ENCODE results near the gene AGO1. TPM values are rescaled to one million over a fixed set of nuclear protein-coding genes. Genes with fewer than 3 reads are reported as not detected.
A peak's percentile ranks its signal among the peaks of the same experiment; 100 is the strongest.
"Not testable (repeated sequence)": the region's sequence is repeated elsewhere in the genome, so short reads cannot be mapped to it uniquely, and the experiment has no call there.

AGO1 gene
- total RNA-seq, 2 experiments from 2014 or later = 33.0 to 34.2 TPM

DNA sequence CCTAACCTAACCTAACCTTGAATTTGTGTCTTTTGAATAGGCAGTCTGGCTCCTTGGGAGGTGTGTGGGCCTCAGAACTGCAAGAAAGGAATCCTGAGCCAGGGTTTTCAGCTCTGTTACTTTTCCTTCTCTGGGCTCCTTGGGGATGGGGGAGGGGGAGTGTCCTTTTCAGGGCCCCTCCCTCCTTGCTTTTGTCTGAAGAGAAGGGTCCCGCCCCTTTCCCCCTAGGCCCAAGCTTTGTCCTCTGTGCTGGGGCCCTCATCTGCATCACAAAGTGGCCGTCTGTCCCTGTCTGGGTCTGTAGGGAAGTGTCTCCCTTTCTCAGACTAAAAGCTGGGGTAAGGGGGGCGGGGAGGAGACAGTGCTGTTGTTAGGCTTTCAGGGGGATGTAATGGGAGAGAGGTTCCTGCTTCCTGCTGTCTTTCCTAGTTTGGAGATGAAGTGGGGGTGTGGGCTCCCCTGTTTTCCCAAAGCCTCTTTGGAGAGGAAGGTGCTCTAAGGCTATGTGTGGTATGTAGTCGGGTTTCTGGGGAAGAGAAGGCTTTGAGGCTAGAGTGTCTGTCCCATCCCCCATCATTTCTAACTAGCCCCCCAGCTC, 3.1 kb downstream of the AGO1 start:
- Mint-ChIP-seq H3K4me3 (no peak overlapping the region), H3K27ac (peak overlapping the region; percentile 14), H3K27me3 (no peaks in the 10 kb centered on the region), H3K36me3 (ENCODE audit: low read depth) (peaks cover 9% of the 10 kb centered on the region), H3K4me1 (ENCODE audit: low read depth) (peaks cover 43% of the 10 kb centered on the region), H3K9me3 (no peaks in the 10 kb centered on the region)
- TF ChIP-seq, protein P1, sequence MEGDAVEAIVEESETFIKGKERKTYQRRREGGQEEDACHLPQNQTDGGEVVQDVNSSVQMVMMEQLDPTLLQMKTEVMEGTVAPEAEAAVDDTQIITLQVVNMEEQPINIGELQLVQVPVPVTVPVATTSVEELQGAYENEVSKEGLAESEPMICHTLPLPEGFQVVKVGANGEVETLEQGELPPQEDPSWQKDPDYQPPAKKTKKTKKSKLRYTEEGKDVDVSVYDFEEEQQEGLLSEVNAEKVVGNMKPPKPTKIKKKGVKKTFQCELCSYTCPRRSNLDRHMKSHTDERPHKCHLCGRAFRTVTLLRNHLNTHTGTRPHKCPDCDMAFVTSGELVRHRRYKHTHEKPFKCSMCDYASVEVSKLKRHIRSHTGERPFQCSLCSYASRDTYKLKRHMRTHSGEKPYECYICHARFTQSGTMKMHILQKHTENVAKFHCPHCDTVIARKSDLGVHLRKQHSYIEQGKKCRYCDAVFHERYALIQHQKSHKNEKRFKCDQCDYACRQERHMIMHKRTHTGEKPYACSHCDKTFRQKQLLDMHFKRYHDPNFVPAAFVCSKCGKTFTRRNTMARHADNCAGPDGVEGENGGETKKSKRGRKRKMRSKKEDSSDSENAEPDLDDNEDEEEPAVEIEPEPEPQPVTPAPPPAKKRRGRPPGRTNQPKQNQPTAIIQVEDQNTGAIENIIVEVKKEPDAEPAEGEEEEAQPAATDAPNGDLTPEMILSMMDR (IDR thresholded peaks at IDR 0.05) = no peak
- intact Hi-C loops (cut with micrococcal nuclease) = no loop called here
- no peak for ATAC-seq
- ChIA-PET CTCF (no interaction called here), POLR2A (interaction anchor here (0.8 kb wide), 1 partner anchor 20 kb away, joined by 3 read pairs; no protein-coding TSS in a partner anchor)
- no peak for DNase-seq

DNA sequence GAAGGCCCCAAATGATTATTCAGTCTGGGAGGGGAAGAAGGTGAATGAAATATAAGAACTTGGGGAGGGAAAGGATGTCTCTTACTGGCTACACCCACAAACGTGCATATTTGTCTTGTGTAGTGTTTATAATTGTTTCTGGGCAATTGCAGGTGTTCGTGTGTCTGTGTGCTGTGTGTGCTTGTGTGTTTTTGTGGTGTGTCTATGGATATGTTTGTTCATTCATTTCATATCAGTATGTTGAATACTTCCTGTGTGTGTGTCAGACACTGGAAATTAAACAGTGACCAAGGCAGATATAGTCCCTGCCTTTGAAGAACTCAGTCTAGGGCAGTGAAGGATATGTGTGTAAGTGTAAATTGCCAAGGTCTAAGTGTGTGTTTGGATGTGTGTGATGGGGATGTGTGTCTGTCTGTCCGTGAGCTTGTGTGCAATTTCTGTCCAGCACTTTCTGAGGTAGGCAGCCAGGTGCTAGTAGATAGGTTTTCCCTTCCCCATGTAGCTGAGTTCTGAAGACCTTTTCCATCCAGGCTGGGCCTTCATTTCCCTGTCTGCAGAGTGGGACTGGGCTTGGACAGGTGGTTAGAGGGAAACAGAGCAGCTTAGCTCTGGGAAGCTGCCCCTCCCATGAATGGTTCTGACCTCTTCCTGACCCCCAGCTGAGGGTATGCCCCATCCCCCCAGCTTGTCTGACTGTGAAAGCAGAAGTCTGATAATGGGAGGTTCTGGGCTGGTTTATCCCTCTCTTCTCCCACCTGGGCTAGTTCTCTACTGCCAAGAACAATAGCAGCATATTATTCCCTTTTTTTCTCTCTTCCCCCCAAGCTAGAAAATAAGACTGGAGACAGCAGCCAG, 3.8 kb downstream of the AGO1 start:
- ChIA-PET POLR2A (no interaction called here), CTCF (no interaction called here)
- intact Hi-C loops (cut with micrococcal nuclease) = no loop called here
- Mint-ChIP-seq H3K27ac (peak overlapping the region; percentile 30), H3K36me3 (ENCODE audit: low read depth) (peaks cover 10% of the 10 kb centered on the region), H3K4me1 (ENCODE audit: low read depth) (peaks cover 41% of the 10 kb centered on the region), H3K4me3 (no peak overlapping the region), H3K27me3 (no peaks in the 10 kb centered on the region), H3K9me3 (no peaks in the 10 kb centered on the region)
- no peak for DNase-seq
- TF ChIP-seq, protein P1 (IDR thresholded peaks at IDR 0.05) = no peak
- no peak for ATAC-seq

DNA sequence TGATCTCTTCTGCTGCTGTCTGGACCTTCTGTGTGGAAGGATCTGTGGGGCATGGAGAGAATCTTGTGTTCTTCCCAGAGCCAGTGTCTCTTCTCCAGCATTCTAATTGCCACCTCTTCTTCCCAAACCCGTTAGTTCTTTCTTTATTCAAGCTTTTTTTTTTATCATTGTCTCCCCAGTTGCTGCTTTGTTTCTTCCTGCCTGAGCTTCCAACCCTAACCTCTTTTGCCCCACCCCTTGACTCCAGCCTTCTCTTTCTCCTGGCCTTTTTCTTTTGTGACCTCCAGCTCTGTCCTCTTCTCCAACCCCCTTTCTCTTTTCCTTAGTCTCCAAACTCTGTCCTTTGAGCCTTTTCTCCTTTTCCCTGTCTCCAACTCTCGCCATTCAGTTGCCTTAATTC, 4.5 kb downstream of the AGO1 start:
- Mint-ChIP-seq H3K36me3 (ENCODE audit: low read depth) (peaks cover 10% of the 10 kb centered on the region), H3K9me3 (no peaks in the 10 kb centered on the region), H3K4me3 (no peak overlapping the region), H3K4me1 (ENCODE audit: low read depth) (peaks cover 34% of the 10 kb centered on the region), H3K27me3 (no peaks in the 10 kb centered on the region), H3K27ac (peak overlapping the region; percentile 12)
- CTCF ChIA-PET = no interaction called here
- intact Hi-C loops (cut with micrococcal nuclease) = no loop called here
- POLR2A ChIA-PET = interaction anchor here (1.5 kb wide), 1 partner anchor 43 kb away, joined by 5 read pairs; the partner anchor contains the start of gene AGO3
- no peak for ATAC-seq
- DNase-seq = no peak
- TF ChIP-seq, protein P1 (IDR thresholded peaks at IDR 0.05) = no peak

DNA sequence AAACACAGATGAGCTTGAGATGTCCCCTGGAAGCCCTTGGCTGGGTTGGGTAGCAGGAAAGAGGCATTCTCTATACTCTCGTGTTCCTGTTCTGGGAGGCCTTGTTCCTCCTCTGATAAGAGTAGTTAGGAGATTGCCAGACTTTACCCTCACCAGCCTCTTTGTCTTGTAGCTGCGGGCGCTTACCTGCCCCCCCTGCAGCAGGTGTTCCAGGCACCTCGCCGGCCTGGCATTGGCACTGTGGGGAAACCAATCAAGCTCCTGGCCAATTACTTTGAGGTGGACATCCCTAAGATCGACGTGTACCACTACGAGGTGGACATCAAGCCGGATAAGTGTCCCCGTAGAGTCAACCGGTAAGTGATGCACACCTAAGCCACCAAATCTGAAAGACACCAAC, 5.2 kb downstream of the AGO1 start:
- H3K9me3 Mint-ChIP-seq = no peaks in the 10 kb centered on the region
- H3K27me3 Mint-ChIP-seq = no peaks in the 10 kb centered on the region
- H3K4me1 Mint-ChIP-seq (ENCODE audit: low read depth) = peaks cover 31% of the 10 kb centered on the region
- POLR2A ChIA-PET = interaction anchor here (1.5 kb wide), 1 partner anchor 42 kb away, joined by 5 read pairs; the partner anchor contains the start of gene AGO3
- ATAC-seq (no peak), DNase-seq (no peak)
- H3K27ac Mint-ChIP-seq = no peak overlapping the region
- intact Hi-C loops (cut with micrococcal nuclease) = no loop called here
- CTCF ChIA-PET = interaction anchor here (1.0 to 1.5 kb wide), 2 partner anchors 9 to 103 kb away, joined by 3 read pairs; no protein-coding TSS in a partner anchor
- TF ChIP-seq, protein P1 (IDR thresholded peaks at IDR 0.05) = no peak
- H3K36me3 Mint-ChIP-seq (ENCODE audit: low read depth) = peaks cover 10% of the 10 kb centered on the region
- H3K4me3 Mint-ChIP-seq = no peak overlapping the region

DNA sequence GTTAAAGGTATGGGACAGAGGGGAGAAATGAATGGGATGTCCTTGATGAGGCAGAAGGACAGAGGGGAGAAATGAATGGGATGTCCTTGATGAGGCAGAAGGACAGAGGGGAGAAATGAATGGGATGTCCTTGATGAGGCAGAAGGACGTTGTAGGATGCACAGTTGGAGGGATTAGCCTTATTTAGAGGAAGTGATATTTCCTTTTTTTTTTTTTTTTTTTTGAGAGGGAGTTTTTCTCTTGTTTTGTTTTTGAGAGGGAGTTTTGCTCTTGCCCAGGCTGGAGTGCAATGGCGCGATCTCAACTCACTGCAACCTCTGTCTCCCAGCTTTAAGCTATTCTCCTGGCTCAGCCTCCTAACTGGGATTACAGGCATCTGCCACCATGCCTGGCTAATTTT, 6.0 kb downstream of the AGO1 start:
- ATAC-seq; intact Hi-C loops (cut with micrococcal nuclease); H3K4me3 Mint-ChIP-seq; H3K27me3 Mint-ChIP-seq; H3K27ac Mint-ChIP-seq; DNase-seq; H3K9me3 Mint-ChIP-seq: not testable (repeated sequence)
- peaks cover 12% of the 10 kb centered on the region for H3K36me3 Mint-ChIP-seq (ENCODE audit: low read depth)
- ChIA-PET POLR2A (interaction anchor here (1.5 kb wide), 1 partner anchor 42 kb away, joined by 5 read pairs; the partner anchor contains the start of gene AGO3), CTCF (interaction anchor here (1.0 to 1.5 kb wide), 2 partner anchors 8 to 102 kb away, joined by 3 read pairs; no protein-coding TSS in a partner anchor)
- H3K4me1 Mint-ChIP-seq (ENCODE audit: low read depth) = peaks cover 32% of the 10 kb centered on the region
